Suprapubic skin (tissue), 4 donors: ENCODE data around the gene FLVCR2.

Experiments
- CTCF ChIP-seq, 2 donors: fragments of 200-600 bp in 1 of 2; fragments of 450-650 bp in 1 of 2; sonication (generic) in 1 of 2; IDR thresholded peaks; one replicate each; pipeline ENCODE4 v1.5.1; 2016 to 2019; ENCODE audit warnings: antibody characterized with exemption in 2 of 2, mild to moderate bottlenecking in 1 of 2, moderate library complexity in 1 of 2
- POLR2A ChIP-seq, 2 donors: fragments of 450-650 bp; IDR thresholded peaks; one replicate each; pipeline ENCODE4 v1.6.1; 2017; ENCODE audit warnings: antibody characterized with exemption in 2 of 2, mild to moderate bottlenecking in 2 of 2, moderate library complexity in 2 of 2
- POLR2AphosphoS5 ChIP-seq, 3 donors: sonication (generic); formaldehyde crosslinking; IDR thresholded peaks; one replicate each; pipeline ENCODE4 v1.6.1; 2017; ENCODE audit warnings: antibody characterized with exemption in 3 of 3

DNA sequence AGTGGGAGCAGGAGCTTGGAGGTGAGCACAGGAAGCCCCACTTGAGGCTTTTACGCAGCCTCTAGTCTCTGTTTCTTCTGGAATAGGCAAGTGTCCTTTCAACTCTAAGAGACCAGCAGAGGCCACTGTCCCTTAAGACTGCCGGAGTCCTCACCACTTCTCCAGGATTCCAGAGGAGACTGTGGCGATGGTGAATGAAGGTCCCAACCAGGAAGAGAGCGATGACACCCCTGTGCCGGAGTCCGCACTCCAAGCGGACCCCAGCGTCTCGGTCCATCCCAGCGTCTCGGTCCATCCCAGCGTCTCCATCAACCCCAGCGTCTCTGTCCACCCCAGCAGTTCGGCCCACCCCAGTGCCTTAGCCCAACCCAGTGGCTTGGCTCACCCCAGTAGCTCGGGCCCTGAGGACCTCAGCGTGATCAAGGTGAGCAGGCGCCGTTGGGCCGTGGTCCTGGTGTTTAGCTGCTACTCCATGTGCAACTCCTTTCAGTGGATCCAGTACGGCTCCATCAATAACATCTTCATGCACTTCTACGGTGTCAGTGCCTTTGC lies 442 bp downstream of the FLVCR2 start:
- TF ChIP-seq CTCF (IDR thresholded peaks at IDR 0.05) (peak in 1 of 2 donors; percentile 16), POLR2AphosphoS5 (IDR thresholded peaks at IDR 0.05) (no peak), POLR2A (IDR thresholded peaks at IDR 0.05) (no peak)
